DMS 273 treated with DMSO at 0.1 percent for 48 hours (cell line): ENCODE results near the gene RAB7A.

Experiments used
- DNase-seq: peaks from one replicate; lab custom pipeline; 2025; lab: John Stamatoyannopoulos, UW

RAB7A gene

DNA sequence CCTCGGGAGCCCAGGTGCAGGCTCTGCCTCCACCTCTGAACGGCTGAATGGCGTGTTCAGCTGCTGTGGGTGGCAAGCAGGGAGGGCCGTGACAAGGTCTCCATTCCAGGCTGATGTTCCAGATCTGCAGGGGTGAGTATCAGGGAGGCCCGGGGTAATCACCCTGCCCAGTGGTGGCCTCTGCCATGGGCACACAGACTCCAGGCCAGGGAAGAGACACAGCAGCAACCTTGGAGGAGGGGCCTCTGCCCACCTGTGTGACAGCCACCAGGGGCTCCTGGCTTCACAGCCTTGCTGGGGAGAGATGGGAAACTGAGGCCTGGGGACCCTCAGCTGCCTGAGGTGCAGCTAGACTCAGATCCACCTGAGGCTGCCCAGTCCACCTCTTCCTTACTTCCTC is 127.8 kb downstream of the RAB7A start:
- DNase-seq = no peak

- DNase-seq = no peak
Observed at GRCh38 chr3:128854475-128854874, 128.5 kb downstream of the RAB7A start.

- no peak for DNase-seq
Observed at GRCh38 chr3:128855569-128855968, 129.6 kb downstream of the RAB7A start.

DNA sequence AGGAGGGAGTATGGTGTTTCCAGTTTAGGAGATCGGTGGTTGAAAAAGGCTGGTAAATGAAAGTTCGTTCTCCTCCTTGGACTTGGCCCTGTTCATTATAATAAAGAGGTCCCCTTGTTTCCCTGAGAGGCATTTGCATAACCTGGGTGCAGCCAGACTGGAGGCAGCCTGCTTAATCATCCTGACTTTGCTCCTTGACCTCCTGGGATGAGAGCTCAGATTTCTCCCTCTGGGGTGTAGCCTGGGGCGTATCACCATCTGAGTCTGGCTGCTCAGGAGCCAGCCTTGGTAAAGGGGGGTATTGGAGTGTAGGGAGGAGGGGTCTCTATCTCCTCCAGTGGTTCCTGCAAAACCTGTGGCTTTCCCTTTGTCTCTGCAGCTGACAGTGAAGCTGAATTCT is 132.2 kb downstream of the RAB7A start:
- DNase-seq = no peak

DNA sequence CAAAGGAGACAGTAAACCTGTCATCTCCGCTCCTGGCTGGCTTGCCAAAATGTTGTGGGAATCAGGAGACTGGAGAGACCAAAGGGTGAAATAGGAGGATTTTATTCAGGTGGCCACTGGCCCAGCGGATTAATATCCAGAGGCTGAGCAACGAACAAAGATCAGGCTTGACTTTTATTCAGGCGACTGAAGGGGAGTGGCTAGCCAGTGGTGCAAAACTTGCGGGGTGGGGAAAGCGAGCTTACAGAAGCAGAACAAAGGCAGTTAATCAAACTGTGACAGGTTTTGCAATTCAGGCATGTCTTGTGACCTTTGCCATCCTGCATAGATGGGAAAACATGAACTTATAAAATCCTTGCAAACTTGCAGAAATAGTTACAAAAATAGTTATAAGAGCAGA is 133.6 kb downstream of the RAB7A start:
- no peak for DNase-seq

- DNase-seq = no peak
Observed at GRCh38 chr3:128861491-128861890, 135.5 kb downstream of the RAB7A start.

GRCh38 chr3:128863560-128863959 is 137.6 kb downstream of the RAB7A start:
- DNase-seq = no peak
